ENCODE results near the gene DUOX1.
A peak's percentile ranks its signal among the peaks of the same experiment; 100 is the strongest.

The DUOX1 gene

DNA sequence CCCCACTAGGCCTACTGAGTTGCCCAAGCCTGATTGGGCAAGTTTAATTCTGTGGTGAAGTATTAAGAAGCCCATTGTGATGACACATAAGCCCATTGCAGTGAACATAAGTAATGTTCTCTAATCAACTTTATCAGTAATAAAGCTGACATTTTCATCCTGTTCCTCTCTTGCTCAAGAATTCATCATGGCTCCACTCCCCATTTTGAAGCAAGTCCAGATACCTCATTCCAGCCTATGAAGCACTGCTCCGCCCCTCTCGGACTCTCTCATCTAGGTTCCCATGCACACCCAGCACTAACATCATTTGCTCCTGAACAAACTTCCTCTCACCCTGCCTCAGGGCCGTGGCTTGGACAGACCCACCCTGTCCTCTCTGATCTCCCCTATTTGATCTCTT is 47.5 kb downstream of the DUOX1 start:
- Histone ChIP-seq H3K4me1 (no peaks in the 10 kb centered on the region), H3K9me3 (no peaks in the 10 kb centered on the region), H3K27me3 (no peaks in the 10 kb centered on the region), H3K4me3 (no peak overlapping the region), H3K36me3 (peaks cover 0 to 25% (median 19%) of the 10 kb centered on the region in 3 donors), H3K27ac (no peak overlapping the region)
- TF ChIP-seq, protein P1, sequence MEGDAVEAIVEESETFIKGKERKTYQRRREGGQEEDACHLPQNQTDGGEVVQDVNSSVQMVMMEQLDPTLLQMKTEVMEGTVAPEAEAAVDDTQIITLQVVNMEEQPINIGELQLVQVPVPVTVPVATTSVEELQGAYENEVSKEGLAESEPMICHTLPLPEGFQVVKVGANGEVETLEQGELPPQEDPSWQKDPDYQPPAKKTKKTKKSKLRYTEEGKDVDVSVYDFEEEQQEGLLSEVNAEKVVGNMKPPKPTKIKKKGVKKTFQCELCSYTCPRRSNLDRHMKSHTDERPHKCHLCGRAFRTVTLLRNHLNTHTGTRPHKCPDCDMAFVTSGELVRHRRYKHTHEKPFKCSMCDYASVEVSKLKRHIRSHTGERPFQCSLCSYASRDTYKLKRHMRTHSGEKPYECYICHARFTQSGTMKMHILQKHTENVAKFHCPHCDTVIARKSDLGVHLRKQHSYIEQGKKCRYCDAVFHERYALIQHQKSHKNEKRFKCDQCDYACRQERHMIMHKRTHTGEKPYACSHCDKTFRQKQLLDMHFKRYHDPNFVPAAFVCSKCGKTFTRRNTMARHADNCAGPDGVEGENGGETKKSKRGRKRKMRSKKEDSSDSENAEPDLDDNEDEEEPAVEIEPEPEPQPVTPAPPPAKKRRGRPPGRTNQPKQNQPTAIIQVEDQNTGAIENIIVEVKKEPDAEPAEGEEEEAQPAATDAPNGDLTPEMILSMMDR (IDR thresholded peaks at IDR 0.05), result no peak
- intact Hi-C loops (cut with DNase I; ENCODE audit: low total_unique reads), result no loop called here
- DNase-seq, result no peak

DNA sequence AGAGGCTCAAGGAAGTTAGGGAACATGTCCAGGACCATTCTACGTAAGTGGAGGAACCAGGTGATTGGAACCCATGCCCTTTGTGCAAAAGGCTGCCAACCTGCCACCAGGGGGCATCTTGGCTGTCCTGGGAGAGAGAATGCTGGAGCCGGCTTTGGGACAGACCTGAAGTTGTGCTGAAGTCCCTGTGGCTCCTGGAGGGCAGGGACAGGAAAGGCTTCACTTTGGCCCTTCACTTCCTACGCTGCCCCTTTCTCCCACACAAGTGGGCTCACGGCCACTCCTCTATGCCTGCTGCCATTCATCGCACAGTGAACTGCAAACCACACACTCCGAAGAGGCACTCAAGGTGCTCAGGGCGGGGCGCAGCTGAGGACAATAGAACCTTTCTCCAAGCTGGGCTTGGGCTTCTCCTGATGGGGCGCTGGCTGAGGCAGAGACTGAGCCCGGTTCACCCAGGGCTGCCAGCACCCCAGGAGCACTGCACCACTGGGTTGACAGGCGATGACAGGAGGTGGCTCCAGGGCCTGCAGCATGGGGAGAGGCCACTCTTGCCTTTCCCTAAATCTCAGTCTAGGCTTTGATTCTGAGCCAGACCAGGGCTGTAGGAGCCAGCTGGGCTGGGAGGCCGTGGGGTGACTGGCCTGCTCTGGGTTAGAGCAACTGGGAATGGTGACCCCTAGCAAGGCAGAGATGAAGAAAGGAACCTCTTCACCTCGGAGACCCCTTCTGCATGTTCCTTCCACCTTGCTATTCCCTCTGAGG is 49.6 kb downstream of the DUOX1 start:
- TF ChIP-seq, protein P1 (IDR thresholded peaks at IDR 0.05), result peak; percentile 33 to 34
- H3K36me3 ChIP-seq, result peaks cover 0 to 17% (median 13%) of the 10 kb centered on the region in 3 donors
- no peak overlapping the region for H3K27ac ChIP-seq
- intact Hi-C loops (cut with DNase I; ENCODE audit: low total_unique reads), result no loop called here
- DNase-seq, result no peak
- no peaks in the 10 kb centered on the region for H3K9me3 ChIP-seq
- H3K4me1 ChIP-seq, result no peaks in the 10 kb centered on the region
- no peak overlapping the region for H3K4me3 ChIP-seq
- H3K27me3 ChIP-seq, result no peaks in the 10 kb centered on the region

DNA sequence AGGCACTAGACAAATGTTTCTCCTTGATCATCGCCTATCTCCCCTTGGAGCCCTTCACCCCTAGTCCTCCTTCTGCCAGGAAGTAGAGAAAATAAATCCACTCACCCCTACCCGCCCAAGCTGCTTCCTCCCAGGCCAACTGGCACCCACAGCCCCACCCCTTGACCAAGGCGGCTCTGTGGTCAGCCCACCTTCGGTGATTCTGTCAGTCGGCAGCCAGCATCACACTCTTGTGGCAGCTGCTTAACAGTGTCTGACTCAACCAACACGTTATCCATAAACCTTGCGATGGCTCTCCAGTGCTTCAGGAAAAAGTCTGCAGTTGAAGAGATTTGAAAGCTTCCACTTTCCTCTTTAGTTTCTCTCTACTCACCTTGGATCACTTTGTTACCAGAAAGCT is 50.4 kb downstream of the DUOX1 start:
- peaks cover 0 to 1% (median 0%) of the 10 kb centered on the region in 4 donors for H3K4me1 ChIP-seq
- H3K4me3 ChIP-seq, result no peak overlapping the region
- H3K27me3 ChIP-seq, result no peaks in the 10 kb centered on the region
- H3K36me3 ChIP-seq, result peaks cover 0 to 9% (median 7%) of the 10 kb centered on the region in 3 donors
- H3K27ac ChIP-seq, result no peak overlapping the region
- H3K9me3 ChIP-seq, result no peaks in the 10 kb centered on the region
- no peak for DNase-seq
- TF ChIP-seq, protein P1 (IDR thresholded peaks at IDR 0.05), result no peak
- intact Hi-C loops (cut with DNase I; ENCODE audit: low total_unique reads), result no loop called here

DNA sequence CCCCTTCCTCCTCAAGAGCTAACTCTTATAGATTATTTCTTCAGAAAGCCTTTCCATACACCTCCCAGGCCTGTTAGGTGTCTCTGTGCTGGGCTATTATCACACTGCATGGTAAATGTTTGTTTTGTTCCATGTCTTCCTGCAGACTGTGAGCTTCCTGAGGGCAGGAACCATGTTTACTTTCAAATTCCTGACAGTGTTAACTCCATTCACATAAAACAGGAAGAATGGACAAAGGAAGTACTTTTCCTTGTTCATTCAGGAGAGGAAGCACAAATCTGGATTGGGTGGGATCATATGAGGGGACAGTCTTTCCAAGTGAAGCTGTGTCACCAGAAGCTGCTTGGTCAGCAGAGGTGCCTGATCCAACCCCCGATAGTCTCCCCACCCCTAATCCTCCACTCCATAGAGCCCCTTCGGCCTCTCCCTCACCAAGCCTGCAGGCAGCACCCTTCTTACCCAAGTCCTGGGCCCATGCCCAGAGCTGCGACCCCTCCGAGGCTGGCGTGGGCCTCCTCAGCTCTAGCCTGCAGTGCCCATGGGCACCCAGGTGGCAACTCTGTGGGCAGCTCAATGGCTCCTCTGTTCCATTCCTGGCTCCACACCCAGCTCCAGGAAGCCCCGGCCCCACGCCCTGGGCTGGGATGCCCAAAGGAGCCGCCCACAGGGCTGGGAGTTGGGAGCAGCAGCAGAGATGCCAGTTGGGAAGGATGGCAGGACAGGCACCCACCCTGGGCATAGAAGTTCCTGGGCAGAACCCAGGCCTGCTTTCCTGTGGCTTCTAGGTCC is 51.0 kb downstream of the DUOX1 start:
- Histone ChIP-seq H3K4me1 (peaks cover 0 to 8% (median 3%) of the 10 kb centered on the region in 4 donors), H3K27ac (no peak overlapping the region), H3K36me3 (peaks cover 0 to 5% (median 5%) of the 10 kb centered on the region in 3 donors), H3K9me3 (no peaks in the 10 kb centered on the region), H3K27me3 (no peaks in the 10 kb centered on the region), H3K4me3 (no peak overlapping the region)
- no peak for DNase-seq
- TF ChIP-seq, protein P1 (IDR thresholded peaks at IDR 0.05), result no peak
- intact Hi-C loops (cut with DNase I; ENCODE audit: low total_unique reads), result no loop called here

DNA sequence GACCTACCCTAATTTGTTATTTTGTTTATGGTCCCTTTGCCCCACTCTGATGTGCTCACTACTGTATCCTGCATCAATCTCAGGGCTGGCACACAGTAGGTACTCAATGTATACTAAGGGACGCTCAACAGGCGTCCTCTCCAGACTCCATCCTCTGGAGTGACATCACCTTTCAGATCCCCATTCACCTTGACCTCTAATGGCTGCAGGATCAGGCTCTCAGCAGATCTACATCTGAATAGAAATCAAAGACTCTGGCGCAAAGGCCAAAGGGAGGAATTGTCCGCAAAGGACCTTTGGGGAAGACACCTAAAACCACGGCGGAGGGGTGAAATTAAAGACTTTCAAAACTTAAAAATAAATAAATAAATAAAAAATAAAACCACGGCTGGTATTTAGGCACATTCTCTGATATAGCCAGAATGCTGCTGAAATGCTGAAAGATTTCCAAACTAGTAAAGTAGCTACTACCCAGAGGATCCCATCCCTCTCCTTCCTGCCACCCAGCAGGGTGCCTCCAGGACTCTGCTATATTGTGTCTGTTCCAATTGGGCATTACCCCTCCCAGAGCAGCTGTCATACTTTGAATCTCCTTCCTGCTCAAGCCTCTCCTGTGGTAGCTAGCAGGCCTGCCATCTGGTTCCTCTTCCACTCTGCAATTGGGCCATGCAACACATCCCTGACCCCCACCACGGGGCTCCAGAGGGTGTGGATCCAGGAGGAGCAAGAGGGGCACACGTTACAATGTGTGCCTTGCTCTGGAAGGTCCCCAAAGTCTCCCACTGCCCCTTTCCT is 51.9 kb downstream of the DUOX1 start:
- no peak for DNase-seq
- intact Hi-C loops (cut with DNase I; ENCODE audit: low total_unique reads), result no loop called here

More for the DNA sequence above, 51.9 kb downstream of the DUOX1 start:
- H3K4me1 ChIP-seq, result peaks cover 0 to 15% (median 8%) of the 10 kb centered on the region in 4 donors
- H3K4me3 ChIP-seq, result no peak overlapping the region
- H3K36me3 ChIP-seq, result peaks cover 0 to 5% (median 5%) of the 10 kb centered on the region in 3 donors
- H3K27me3 ChIP-seq, result no peaks in the 10 kb centered on the region
- H3K9me3 ChIP-seq, result no peaks in the 10 kb centered on the region
- no peak overlapping the region for H3K27ac ChIP-seq
- TF ChIP-seq, protein P1 (IDR thresholded peaks at IDR 0.05), result no peak

Measured in tibial artery (tissue), 4 donors.